K562 (cell line): Measurements from ENCODE around the gene TBX19. TPM values are rescaled to one million over a fixed set of nuclear protein-coding genes. Genes with fewer than 3 reads are reported as not detected.

Experiments used
- ARID3A ChIP-seq: IDR thresholded peaks from 2 replicates; pipeline ENCODE4 v1.6.1; 2012; ENCODE audit warnings: low read depth, low read length, improper control_type of control experiment, borderline replicate concordance
- ARID3B ChIP-seq: fragments of 250-450 bp; sonication (Bioruptor Pico); IDR thresholded peaks from 2 replicates; pipeline ENCODE4 v1.4.0; 2020; ENCODE audit warnings: borderline replicate concordance
- CEBPZ ChIP-seq: fragments of 150-350 bp; IDR thresholded peaks from 2 replicates; pipeline ENCODE4 v1.6.1; 2014; ENCODE audit warnings: low read depth, mild to moderate bottlenecking, low read length, borderline replicate concordance
- ESRRA ChIP-seq: fragments of 450-650 bp; IDR thresholded peaks from 2 replicates; pipeline ENCODE4 v1.6.1; 2014; ENCODE audit warnings: low read depth, mild to moderate bottlenecking, moderate library complexity, borderline replicate concordance
- EZH2 ChIP-seq: IDR thresholded peaks from 2 replicates; pipeline ENCODE4 v1.6.1; 2012; ENCODE audit warnings: low read depth, mild to moderate bottlenecking, inconsistent platforms, low read length, borderline replicate concordance
- KDM2B ChIP-seq: fragments of 250-450 bp; sonication (Bioruptor Pico); IDR thresholded peaks from 2 replicates; pipeline ENCODE4 v1.8.0; 2021; ENCODE audit warnings: mild to moderate bottlenecking, moderate library complexity
- MBD2 ChIP-seq: sonication (generic); IDR thresholded peaks from 2 replicates; pipeline ENCODE4 v1.6.1; 2016; ENCODE audit warnings: low read depth, borderline replicate concordance
- POLR2AphosphoS5 ChIP-seq: IDR thresholded peaks from 2 replicates; pipeline ENCODE4 v1.6.1; 2011; ENCODE audit warnings: mild to moderate bottlenecking, low read depth, low read length, moderate library complexity; ENCODE audit not compliant: control insufficient read depth, insufficient read depth
- RBBP5 ChIP-seq: fragments of 200-600 bp; sonication (generic); IDR thresholded peaks from 2 replicates; pipeline ENCODE4 v1.6.1; 2012; ENCODE audit warnings: borderline replicate concordance, mild to moderate bottlenecking, low read length, control low read depth, inconsistent platforms; ENCODE audit not compliant: insufficient read depth, poor library complexity, severe bottlenecking
- RFX7 ChIP-seq: fragments of 250-450 bp; sonication (Bioruptor Pico); IDR thresholded peaks from 2 replicates; pipeline ENCODE4 v1.5.1; 2021; ENCODE audit warnings: mild to moderate bottlenecking
- SNRNP70 ChIP-seq: fragments of 200-400 bp; formaldehyde crosslinking; optimal IDR thresholded peaks from 2 replicates; pipeline ENCODE3; 2017; ENCODE audit warnings: low read depth, low read length
- TBL1XR1 ChIP-seq, 2 experiments: IDR thresholded peaks; 2 replicates each; pipeline ENCODE4 v1.6.1; 2012; ENCODE audit warnings: improper control_type of control experiment in 2 of 2, low read length in 2 of 2, mild to moderate bottlenecking in 1 of 2
- TCF3 ChIP-seq: sonication (generic); formaldehyde crosslinking; IDR thresholded peaks from 2 replicates; pipeline ENCODE4 v1.4.0; 2020; ENCODE audit warnings: mild to moderate bottlenecking, missing genetic modification reagents
- TRIM24 ChIP-seq, 2 experiments: fragments of 450-650 bp; IDR thresholded peaks; 2 replicates each; pipeline ENCODE4 v1.6.1; 2016
- ZBTB8A ChIP-seq: fragments of 450-650 bp; IDR thresholded peaks from 2 replicates; pipeline ENCODE4 v1.6.1; 2018; ENCODE audit warnings: mild to moderate bottlenecking, moderate library complexity; ENCODE audit not compliant: partially characterized antibody
- ZNF12 ChIP-seq: sonication (generic); formaldehyde crosslinking; IDR thresholded peaks from 2 replicates; pipeline ENCODE4 v1.4.0; 2020; ENCODE audit warnings: mild to moderate bottlenecking, missing genetic modification reagents
- ZNF184 ChIP-seq: sonication (generic); formaldehyde crosslinking; IDR thresholded peaks from 2 replicates; pipeline ENCODE4 v1.5.0; 2020; ENCODE audit warnings: missing genetic modification reagents
- ZNF3 ChIP-seq: fragments of 250-450 bp; sonication (Bioruptor Pico); IDR thresholded peaks from 2 replicates; pipeline ENCODE4 v1.5.0; 2021; ENCODE audit warnings: mild to moderate bottlenecking, moderate library complexity
- ZNF764 ChIP-seq: fragments of 250-450 bp; sonication (Bioruptor Pico); IDR thresholded peaks from 2 replicates; pipeline ENCODE4 v1.4.0; 2020; ENCODE audit warnings: low read depth, mild to moderate bottlenecking, moderate library complexity
- polyA plus RNA-seq, 8 experiments: library from polyadenylated mRNA; depleted of rRNA in 4 of 8; stranded (reverse) in 5 of 8; unstranded in 3 of 8; fragments of >200 nt; fragmentation: Nextera tagmentation in 2 of 8; fragmentation: Illumina TruSeq in 1 of 8; extraction: Ambion mirVana in 2 of 8; extraction: Trizol in 1 of 8; gene quantifications; 2 replicates each; pipeline versions ENCODE4 v1.2.1 to v1.2.3, GENCODE V29; 2011 to 2014; ENCODE audit warnings: inconsistent platforms in 1 of 8, missing spikeins in 1 of 8
- total RNA-seq, 7 experiments: library from RNA; depleted of rRNA in 6 of 7; stranded (reverse); fragments of >200 nt in 6 of 7; fragmentation: Illumina TruSeq in 2 of 7; extraction: Trizol in 2 of 7; gene quantifications; 2 replicates each; pipeline versions ENCODE4 v1.2.1 to v1.2.3, GENCODE V29; 2011 to 2021; ENCODE audit warnings: low replicate concordance in 1 of 7
- TF ChIP-seq, protein P1 (sequence below): sonication (generic); formaldehyde crosslinking; IDR thresholded peaks from 2 replicates; pipeline ENCODE4 v1.8.0; 2023; ENCODE audit warnings: mild to moderate bottlenecking, missing genetic modification reagents

The TBX19 gene
- total and polyA plus RNA-seq, 9 of the 15 experiments (the other 6 are each of a cell fraction or from before 2014, with no cell fraction given), result 0.32 to 3.1 (median 0.95) TPM

DNA sequence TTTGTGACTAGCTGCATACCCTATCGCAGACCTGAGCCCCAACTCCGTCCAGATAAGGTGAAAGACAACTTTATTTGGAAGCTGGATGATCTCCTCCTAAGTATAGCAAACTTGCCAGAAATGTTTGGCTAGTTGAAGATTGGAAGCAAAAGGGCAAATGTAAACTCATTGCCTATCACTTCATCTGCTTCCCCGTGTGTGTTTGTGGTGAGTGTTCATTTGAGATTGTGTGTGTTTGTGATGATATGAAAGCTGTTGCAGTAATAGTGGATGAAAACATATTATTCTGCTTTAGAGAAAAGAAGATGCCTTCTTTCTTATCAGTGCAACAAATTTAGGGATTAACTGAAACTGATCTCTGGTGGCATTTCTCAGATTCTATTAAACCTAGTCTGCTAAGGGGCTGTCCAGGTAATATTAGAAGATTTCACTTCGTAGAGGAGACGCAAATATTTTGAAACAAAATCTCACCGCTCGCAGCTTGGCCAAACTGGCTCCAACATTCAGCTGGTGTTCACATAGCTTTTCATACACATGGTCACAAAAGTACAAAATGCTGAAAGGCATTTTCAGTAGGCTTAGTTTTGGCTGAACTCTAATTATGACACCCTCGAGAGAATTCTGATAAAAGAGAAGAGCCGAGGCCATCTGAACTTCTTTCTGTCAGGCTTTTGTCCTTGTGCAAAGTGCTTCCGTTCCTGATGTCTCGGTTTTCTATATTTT, 1.1 kb downstream of the TBX19 start (continued):
- no peak for TF ChIP-seq CEBPZ
- peak in 1 of 2 experiments; percentile 83; a peak in 2 of 4 replicates for TF ChIP-seq TBL1XR1 (IDR thresholded peaks at IDR 0.05; ENCODE audit: low read length in 2 of 2)
- TF ChIP-seq TRIM24 (IDR thresholded peaks at IDR 0.05), result peak; percentile 64 to 84; a peak in 3 of 4 replicates
- TF ChIP-seq ZBTB8A, result no peak
- TF ChIP-seq ZNF12 (CRISPR knock-in tag), result no peak
- TF ChIP-seq ZNF764 (CRISPR knock-in tag), result no peak
- peak; percentile 89 for TF ChIP-seq POLR2AphosphoS5
- TF ChIP-seq RBBP5, result no peak
- no peak for TF ChIP-seq EZH2
- TF ChIP-seq KDM2B (CRISPR knock-in tag), result no peak
- TF ChIP-seq ZNF184 (CRISPR knock-in tag), result no peak
- TF ChIP-seq, protein P1, sequence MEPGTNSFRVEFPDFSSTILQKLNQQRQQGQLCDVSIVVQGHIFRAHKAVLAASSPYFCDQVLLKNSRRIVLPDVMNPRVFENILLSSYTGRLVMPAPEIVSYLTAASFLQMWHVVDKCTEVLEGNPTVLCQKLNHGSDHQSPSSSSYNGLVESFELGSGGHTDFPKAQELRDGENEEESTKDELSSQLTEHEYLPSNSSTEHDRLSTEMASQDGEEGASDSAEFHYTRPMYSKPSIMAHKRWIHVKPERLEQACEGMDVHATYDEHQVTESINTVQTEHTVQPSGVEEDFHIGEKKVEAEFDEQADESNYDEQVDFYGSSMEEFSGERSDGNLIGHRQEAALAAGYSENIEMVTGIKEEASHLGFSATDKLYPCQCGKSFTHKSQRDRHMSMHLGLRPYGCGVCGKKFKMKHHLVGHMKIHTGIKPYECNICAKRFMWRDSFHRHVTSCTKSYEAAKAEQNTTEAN (CRISPR knock-in tag), result no peak
- TF ChIP-seq ARID3A, result peak; percentile 96
- TF ChIP-seq ARID3B (CRISPR knock-in tag), result no peak
- TF ChIP-seq RFX7, result no peak
- TF ChIP-seq MBD2, result 0 out of 2 replicates have a peak, but pooled peaks have one; percentile 20
- no peak for TF ChIP-seq ZNF3
- TF ChIP-seq SNRNP70, result no peak
- TF ChIP-seq TCF3 (CRISPR knock-in tag), result peak; percentile 97
- TF ChIP-seq ESRRA, result no peak; the same call in 1 of the 2 replicates
